ENCODE results near the gene AMOTL2.

GRCh38 chr3:134360046-134360445, 14.2 kb downstream of the AMOTL2 start:
- TF ChIP-seq CTCF (IDR thresholded peaks at IDR 0.05; ENCODE audit: insufficient read depth, low read length) (no peak), POLR2AphosphoS5 (IDR thresholded peaks at IDR 0.05; ENCODE audit: low read depth) (no peak), REST (IDR thresholded peaks at IDR 0.05; ENCODE audit: insufficient replicate concordance, low read depth) (no peak), SPI1 (IDR thresholded peaks at IDR 0.05; ENCODE audit: borderline replicate concordance, low read depth) (no peak)

Data from HL-60 (cell line).